ENCODE data around the gene LENEP. TPM values are rescaled to one million over a fixed set of nuclear protein-coding genes. Genes with fewer than 3 reads are reported as not detected.

LENEP gene
- total RNA-seq, 1 experiment from 2014 or later = 0.42 TPM

DNA sequence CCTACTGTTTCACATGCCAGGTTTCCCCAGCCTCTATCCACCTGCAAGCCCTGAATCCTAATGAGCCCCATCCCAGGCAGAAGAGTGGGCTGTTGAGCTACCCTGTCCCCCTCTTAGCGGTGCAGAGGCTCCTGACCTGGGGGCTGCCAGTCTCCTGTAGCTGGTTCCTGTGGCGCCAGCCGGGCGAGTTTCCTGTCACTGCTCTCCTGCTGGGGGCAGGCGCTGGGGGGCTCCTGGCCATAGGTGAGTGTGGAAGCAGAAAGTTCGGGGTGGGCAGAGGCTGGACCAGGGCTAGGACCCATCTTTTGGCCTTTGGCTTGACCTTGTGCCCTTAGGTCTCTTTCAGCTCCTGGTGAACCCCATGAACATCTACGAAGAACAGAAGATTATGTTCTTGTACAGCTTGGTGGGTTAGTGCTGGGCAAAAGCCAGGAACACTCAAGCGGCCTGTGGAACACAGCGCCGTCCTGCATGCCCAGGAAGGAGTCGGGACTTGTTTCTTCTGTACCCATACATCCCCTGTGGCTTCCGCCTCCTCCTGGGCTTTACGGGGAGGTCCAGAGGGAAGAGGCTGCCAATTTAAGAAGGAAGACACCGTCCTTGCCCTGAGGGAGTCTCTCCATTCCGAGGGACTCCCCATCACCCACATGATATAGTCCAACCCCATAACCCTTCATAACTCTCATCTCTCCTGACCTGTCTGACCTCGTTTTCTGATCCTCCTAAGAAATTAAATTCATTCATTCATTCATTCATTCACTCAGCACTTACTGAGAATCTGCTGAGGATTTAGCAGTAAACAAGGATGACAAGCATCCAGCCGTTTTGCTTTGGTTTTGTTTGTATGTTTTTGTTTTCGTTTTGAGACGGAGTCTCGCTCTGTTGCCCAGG is 41.2 kb downstream of the LENEP start (continued):
- TF ChIP-seq, protein P1, sequence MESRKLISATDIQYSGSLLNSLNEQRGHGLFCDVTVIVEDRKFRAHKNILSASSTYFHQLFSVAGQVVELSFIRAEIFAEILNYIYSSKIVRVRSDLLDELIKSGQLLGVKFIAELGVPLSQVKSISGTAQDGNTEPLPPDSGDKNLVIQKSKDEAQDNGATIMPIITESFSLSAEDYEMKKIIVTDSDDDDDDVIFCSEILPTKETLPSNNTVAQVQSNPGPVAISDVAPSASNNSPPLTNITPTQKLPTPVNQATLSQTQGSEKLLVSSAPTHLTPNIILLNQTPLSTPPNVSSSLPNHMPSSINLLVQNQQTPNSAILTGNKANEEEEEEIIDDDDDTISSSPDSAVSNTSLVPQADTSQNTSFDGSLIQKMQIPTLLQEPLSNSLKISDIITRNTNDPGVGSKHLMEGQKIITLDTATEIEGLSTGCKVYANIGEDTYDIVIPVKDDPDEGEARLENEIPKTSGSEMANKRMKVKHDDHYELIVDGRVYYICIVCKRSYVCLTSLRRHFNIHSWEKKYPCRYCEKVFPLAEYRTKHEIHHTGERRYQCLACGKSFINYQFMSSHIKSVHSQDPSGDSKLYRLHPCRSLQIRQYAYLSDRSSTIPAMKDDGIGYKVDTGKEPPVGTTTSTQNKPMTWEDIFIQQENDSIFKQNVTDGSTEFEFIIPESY (IDR thresholded peaks at IDR 0.05; ENCODE audit: extremely low read depth, insufficient replicate concordance, low read length) = no peak
- TF ChIP-seq POLR2AphosphoS5 (IDR thresholded peaks at IDR 0.05; ENCODE audit: low read depth, low read length) (no peak), JUND (IDR thresholded peaks at IDR 0.05) (no peak), SRF (IDR thresholded peaks at IDR 0.05; ENCODE audit: low read depth) (no peak), ELF1 (IDR thresholded peaks at IDR 0.05; ENCODE audit: borderline replicate concordance, low read depth) (no peak), CBX3 (IDR thresholded peaks at IDR 0.05; ENCODE audit: low read depth) (no peak), SP1 (IDR thresholded peaks at IDR 0.05; ENCODE audit: low read depth) (no peak), FOSL1 (IDR thresholded peaks at IDR 0.05; ENCODE audit: low read depth) (no peak), ZNF274 (IDR thresholded peaks at IDR 0.05; ENCODE audit: low read depth, low read length) (no peak)
- TF ChIP-seq, protein P2, sequence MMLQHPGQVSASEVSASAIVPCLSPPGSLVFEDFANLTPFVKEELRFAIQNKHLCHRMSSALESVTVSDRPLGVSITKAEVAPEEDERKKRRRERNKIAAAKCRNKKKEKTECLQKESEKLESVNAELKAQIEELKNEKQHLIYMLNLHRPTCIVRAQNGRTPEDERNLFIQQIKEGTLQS (IDR thresholded peaks at IDR 0.05) = no peak

- Histone ChIP-seq H3K9me2 (ENCODE audit: insufficient read depth) (no peaks in the 10 kb centered on the region), H3K9ac (ENCODE audit: low read length) (no peak overlapping the region), H3K36me3 (ENCODE audit: control insufficient read depth in 1 of 2, insufficient read depth in 2 of 2, low read length in 2 of 2) (no peaks in the 10 kb centered on the region), H3K79me2 (ENCODE audit: insufficient read depth, low read length) (no peaks in the 10 kb centered on the region), H3K27ac (ENCODE audit: low read depth, low read length) (no peak overlapping the region), H2AFZ (ENCODE audit: low read depth, low read length, poor library complexity, severe bottlenecking) (no peak overlapping the region), H3K9me3 (ENCODE audit: control insufficient read depth in 1 of 2, insufficient read depth in 1 of 2, low read depth in 1 of 2, low read length in 2 of 2) (no peaks in the 10 kb centered on the region), H3K4me3 (replicated peaks in 1 of 2; ENCODE audit: low read depth in 1 of 2, low read length in 2 of 2) (no peak overlapping the region), H4K20me1 (ENCODE audit: insufficient read depth) (no peaks in the 10 kb centered on the region), H3K4me1 (ENCODE audit: control insufficient read depth in 1 of 2, insufficient read depth in 2 of 2, low read length in 2 of 2) (peaks cover 0 to 11% of the 10 kb centered on the region in 2 experiments; a peak in 2 of 4 replicates), H3K4me2 (ENCODE audit: low read length) (no peak overlapping the region), H3K27me3 (ENCODE audit: insufficient read depth, low read length) (no peaks in the 10 kb centered on the region)
- BruUV-seq (replicated peaks) = no TSS peak
- intact Hi-C loops (cut with micrococcal nuclease) = no loop called here
- CTCF ChIA-PET = interaction anchor here (0.6 kb wide), 1 partner anchor 40 kb away, joined by 3 read pairs; no protein-coding TSS in a partner anchor
- RAD21 ChIA-PET (ENCODE audit: low non-redundant PET in 1 of 2, low total read pairs in 2 of 2, uncharacterized antibody in 2 of 2, unreplicated experiment in 2 of 2) = interaction anchor here in 1 of 2 experiments (0.6 kb wide), 1 partner anchor 10 kb away, joined by 3 read pairs; no protein-coding TSS in a partner anchor
- POLR2A ChIA-PET = no interaction called here
- DNase-seq (ENCODE audit: low read depth, low spot score) = no peak
- no peak for ATAC-seq
- TF ChIP-seq, protein P3, sequence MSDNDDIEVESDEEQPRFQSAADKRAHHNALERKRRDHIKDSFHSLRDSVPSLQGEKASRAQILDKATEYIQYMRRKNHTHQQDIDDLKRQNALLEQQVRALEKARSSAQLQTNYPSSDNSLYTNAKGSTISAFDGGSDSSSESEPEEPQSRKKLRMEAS (IDR thresholded peaks at IDR 0.05) = no peak
- TF ChIP-seq SP1 (IDR thresholded peaks at IDR 0.05; ENCODE audit: low read depth) = no peak
- no peak for TF ChIP-seq CEBPB (IDR thresholded peaks at IDR 0.05; ENCODE audit: low read depth)
- TF ChIP-seq, protein P2 (IDR thresholded peaks at IDR 0.05) = no peak
- no peak for TF ChIP-seq TCF7L2 (IDR thresholded peaks at IDR 0.05; ENCODE audit: borderline replicate concordance, extremely low read depth, insufficient read depth, insufficient read length)
- TF ChIP-seq ZFX (IDR thresholded peaks at IDR 0.05) = no peak
- TF ChIP-seq EZH2 (IDR thresholded peaks at IDR 0.05) = no peak
- TF ChIP-seq YY1 (IDR thresholded peaks at IDR 0.05; ENCODE audit: extremely low read depth, insufficient replicate concordance, low read depth, low read length) = no peak
- no peak for TF ChIP-seq ELF1 (IDR thresholded peaks at IDR 0.05; ENCODE audit: borderline replicate concordance, low read depth)
- TF ChIP-seq EZH2phosphoT487 (IDR thresholded peaks at IDR 0.05; ENCODE audit: borderline replicate concordance) = no peak
- TF ChIP-seq RAD21 (IDR thresholded peaks at IDR 0.05; ENCODE audit: low read depth) = no peak
- TF ChIP-seq, protein P1 (IDR thresholded peaks at IDR 0.05; ENCODE audit: extremely low read depth, insufficient replicate concordance, low read length) = no peak
These were observed 42.5 kb downstream of the LENEP start for GRCh38 chr1:155035936-155036335.

Data from HCT116 (cell line).